H4 (cell line): ENCODE measurements around the gene PITPNM1. TPM values are rescaled to one million over a fixed set of nuclear protein-coding genes. Genes with fewer than 3 reads are reported as not detected.
A peak's percentile ranks its signal among the peaks of the same experiment; 100 is the strongest.
"Not testable (repeated sequence)": the region's sequence is repeated elsewhere in the genome, so short reads cannot be mapped to it uniquely, and the experiment has no call there.

Source experiments
- DNase-seq: peaks from one replicate; pipeline ENCODE4 v3.0.0-alpha.2; 2015; ENCODE audit warnings: low spot score
- total RNA-seq: library from RNA; depleted of rRNA; stranded (reverse); fragments of >200 nt; shearing (Covaris generic); gene quantifications from 2 replicates; pipeline ENCODE4 v1.2.3, GENCODE V29; 2014; rRNA removed

PITPNM1 gene
- 13.7 and 16.6 TPM in 2 replicates for total RNA-seq

GRCh38 chr11:67504950-67505581, at the start of gene PITPNM1:
Gene PITPNM1, minus strand, starts transcription at chr11:67505363. Its CDS starts 1,183 bp downstream, at chr11:67504180.
- DNase-seq: peak; percentile 30

GRCh38 chr11:67551697-67552096, 46.5 kb upstream of the PITPNM1 start:
- DNase-seq: not testable (repeated sequence)

GRCh38 chr11:67551127-67551526, 46.0 kb upstream of the PITPNM1 start:
- no peak for DNase-seq

DNA sequence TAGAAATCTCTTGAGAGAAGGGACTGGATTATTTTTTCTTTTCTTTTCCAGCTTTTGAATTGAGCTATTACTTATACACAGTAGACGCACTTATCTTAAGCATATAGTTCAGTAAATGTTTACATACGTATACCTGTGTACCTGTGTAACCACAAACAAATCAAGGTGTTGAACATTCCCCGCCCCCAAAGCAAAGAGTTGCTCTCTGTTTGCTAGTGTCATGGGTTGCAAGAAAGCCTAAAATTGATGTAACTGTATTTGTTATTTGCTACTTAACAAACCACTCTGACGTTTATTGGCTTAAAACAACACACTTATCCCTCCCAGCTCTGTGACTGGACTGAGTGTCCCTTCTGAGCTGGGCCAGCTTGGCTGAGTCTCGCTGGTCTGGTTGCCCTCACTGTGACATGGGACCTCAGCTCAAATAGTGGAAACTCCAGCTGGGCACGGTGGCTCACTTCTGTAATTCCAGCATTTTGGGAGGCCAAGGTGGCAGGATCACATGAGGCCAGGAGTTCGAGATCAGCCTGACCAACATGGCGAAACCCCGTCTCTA, 43.5 kb upstream of the PITPNM1 start:
- DNase-seq: no peak

DNA sequence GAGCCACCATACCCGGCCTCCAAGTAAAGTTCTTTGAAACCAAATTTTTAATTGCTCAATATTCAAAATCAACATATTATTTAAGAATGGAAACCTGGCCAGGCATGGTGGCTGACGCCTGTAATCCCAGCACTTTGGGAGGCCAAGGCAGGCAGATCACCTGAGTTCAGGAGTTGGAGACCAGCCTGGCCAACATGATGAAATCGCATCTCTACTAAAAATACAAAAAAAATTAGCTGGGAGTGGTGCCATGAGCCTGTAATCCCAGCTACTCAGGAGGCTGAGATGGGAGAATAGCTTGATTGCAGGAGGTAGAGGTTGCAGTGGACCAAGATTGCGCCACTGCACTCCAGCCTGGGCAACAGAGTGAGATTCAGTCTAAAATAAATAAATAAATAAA, 42.9 kb upstream of the PITPNM1 start:
- not testable (repeated sequence) for DNase-seq

GRCh38 chr11:67545280-67545679, 40.1 kb upstream of the PITPNM1 start:
- DNase-seq: no peak

DNA sequence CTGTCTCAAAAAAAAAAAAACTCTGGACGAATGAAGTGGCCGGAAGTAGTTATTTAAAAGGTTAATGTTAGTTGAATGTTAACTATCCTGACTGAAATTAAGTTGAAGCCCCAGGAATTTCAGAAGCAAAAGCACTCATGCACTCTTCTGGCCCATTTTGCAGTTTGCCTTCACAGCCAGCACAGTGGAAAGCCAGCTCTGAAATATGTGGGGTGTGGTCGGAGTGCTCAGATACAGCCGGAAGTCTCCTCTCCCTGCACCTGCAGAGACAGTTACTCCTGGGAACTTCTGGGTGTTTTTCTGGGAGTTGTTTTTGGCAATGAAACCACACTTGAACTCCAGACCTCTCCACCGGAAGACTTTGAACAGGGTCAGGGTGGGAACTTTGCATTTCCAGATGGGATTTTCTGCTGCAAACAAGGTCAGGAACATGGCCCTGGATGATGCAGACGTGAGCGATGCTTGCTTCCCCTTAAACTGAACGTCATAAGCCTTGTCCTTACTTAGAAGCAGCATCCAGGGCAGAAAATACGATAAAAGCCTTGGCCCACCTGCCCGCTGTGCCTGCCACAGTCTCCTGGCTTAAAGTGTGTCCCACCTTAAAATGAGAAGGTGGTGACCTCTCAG, 39.6 kb upstream of the PITPNM1 start:
- no peak for DNase-seq

DNA sequence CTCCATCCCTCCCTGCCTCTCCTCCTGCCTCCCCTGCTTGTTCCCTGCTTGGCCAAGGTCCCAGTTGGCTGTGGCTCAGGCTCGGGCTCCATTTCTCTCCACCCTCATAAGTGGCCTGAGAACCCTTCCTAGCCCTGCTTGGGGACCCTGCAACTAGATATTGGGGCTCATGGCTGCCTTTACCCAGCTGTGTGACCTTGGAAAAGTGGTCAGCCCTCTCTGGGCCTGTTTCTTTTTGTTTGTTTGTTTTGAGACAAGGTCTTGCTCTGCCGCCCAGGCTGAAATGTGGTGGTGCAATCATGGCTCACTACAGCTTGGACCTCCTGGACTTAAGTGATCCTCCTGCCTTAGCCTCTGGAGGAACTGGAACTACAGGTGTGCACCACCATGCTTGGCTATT, 38.4 kb upstream of the PITPNM1 start:
- DNase-seq: no peak

DNA sequence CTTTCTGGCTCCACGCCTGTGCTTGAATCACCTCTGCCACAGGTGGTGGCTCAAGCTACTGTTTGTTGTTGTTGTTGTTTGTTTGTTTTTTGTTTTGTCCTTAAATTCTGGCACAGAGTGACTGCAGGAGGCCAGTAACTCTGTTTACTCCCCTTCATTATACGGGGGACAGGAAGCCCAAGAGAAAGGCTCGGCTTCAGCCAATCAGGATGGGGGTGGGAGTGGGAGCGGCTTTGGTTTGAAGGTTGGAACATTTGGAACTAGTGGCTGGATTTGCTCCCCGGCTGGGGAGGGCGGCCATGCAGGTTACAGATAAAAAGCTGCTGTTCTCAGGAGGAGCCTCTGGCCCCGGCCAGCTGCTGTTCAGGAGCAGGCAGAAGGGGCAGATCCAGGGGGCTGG, 37.8 kb upstream of the PITPNM1 start:
- no peak for DNase-seq

DNA sequence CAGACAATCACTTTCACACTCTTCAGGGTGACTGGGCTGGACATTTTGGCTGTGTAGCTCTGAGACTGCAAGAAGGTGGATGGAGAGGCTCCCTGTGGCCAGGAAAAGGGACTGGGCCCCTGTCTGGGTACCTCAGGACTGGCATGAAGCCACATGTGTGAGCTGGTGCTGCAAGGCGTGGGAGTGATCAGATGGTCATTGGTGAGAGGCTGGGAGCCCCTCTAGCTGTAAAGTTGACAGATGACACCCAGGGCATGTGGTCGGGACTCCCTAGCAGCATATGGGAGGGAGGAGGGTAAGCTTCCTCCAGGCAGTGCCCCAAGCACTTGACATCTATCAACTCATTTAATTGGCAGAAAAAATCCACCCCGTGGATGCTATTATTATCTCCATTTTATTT, 37.0 kb upstream of the PITPNM1 start:
- DNase-seq: no peak

DNA sequence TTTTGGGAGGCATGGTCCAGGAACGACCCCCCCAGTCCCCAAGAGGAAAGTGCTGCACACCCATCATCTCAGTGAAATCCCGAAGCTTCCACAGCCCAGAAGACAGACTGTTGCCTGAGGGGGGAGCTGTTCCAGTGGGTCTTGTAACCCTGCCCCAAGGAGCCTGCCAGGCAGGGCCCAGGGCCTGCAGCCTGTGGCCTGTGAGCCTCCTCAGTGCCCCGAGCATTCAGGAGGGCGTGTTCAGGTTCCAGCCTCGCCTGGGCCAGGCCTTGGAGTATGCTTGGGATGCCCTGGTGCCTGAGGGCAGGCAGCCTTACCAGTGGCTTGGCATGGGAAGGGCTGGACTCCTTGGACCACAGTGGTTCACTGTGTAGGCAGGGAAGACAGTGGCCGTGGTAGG, 36.0 kb upstream of the PITPNM1 start:
- no peak for DNase-seq

GRCh38 chr11:67539550-67539949, 34.4 kb upstream of the PITPNM1 start:
- no peak for DNase-seq

GRCh38 chr11:67538823-67539505, 33.8 kb upstream of the PITPNM1 start:
- DNase-seq: no peak

DNA sequence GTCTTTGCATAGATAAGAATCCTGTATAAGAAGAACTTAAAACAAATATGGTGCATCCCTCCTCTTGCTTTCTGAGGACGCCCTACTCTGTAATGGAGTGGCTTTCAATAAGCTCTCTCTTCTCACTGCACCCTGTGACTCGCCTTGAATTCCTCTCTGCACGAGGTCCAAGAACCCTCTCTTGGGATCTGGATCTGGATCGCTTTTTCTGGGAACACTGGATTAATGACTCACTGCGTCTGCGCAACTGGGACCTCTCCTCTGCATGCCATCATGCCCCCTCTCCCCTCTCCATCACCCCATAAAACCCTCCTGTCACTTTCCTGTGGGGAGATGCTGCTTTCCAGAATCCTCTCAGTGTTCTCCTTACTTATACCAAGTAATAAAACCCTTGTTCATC, 33.1 kb upstream of the PITPNM1 start:
- no peak for DNase-seq

DNA sequence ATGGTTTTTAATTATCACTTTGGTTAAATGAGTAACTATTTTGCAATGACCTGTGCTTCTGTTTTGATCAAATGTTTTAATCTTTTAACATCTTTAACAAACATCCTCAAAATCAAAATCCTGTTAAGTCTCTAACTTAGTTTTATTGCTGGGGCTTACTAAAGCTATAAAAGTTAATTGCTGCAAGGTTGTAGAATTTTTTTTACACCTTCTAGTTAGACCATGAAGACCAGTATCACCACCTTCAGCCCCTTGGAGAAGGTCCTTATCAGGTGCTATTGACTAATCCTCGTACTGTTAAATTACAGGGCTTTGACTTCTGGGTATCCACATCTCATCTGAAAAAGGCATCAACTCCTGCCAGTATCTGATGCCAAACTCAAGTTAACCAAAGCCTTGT, 30.4 kb upstream of the PITPNM1 start:
- no peak for DNase-seq

DNA sequence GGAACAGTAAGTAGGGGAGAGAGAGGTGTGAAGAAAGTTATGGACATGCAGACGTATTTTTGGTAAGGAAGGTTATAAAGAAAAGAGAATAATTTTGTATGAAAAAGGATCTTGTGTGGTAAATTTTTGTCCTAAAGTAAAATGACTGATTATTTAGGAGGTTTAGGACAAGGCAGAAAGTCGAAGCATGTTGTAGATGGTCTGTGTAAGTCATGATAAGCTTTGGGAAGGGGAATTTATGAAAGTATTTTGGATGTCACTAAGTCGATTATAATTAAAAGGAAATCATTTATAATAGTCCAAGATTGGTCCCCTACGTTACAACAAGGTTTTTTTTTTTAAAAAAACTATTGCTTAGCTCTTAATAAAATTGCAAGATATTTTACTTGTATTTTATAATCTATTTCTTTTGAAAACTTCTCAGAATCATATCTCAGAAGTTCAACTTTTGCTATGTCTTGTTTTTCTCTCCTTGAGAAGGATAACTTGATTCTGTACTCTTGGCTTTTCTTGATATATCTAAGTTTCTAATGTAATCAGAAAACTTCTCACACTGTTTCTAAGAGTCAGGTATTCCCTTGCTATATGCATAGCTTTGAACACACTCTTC, 29.0 kb upstream of the PITPNM1 start:
- DNase-seq: no peak

DNA sequence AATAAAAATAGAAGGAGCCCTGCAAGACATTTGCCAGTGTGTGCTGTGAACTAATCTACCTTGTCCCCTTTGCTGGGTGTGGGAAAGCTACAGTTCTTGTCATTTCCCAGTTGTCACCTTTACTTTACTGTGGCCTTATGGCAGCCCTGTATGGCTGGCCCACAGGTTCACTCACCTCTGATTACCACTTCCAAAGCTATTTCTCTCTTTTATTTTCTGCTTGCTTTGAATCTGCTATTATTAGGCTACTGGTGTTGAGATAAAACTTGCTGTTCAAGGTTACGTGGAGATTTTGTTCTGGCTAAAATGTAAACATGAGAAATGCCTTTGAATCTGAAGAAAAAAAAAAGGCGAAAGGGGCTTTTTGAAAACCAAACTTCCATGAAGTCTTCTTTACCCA, 27.7 kb upstream of the PITPNM1 start:
- no peak for DNase-seq

DNA sequence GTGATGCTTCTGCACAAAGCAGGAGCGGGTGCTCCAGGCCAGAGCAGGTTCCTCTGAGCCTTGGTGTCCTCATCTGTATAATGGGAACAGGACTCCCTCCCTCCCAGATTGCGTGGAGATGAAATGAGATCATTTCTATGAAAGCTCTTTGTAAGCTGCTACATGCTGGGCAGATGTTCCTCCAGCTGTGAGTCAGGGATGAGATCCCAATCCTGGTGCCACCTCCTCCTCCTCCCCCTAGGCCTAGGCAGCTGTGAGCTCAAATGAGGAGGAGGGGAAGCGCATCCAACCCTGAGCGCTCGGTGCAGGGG, 25.1 kb upstream of the PITPNM1 start:
- no peak for DNase-seq

- DNase-seq: no peak
These were observed 23.2 kb upstream of the PITPNM1 start for GRCh38 chr11:67528376-67528775.

GRCh38 chr11:67525275-67525976, 20.3 kb upstream of the PITPNM1 start:
- DNase-seq: no peak

DNA sequence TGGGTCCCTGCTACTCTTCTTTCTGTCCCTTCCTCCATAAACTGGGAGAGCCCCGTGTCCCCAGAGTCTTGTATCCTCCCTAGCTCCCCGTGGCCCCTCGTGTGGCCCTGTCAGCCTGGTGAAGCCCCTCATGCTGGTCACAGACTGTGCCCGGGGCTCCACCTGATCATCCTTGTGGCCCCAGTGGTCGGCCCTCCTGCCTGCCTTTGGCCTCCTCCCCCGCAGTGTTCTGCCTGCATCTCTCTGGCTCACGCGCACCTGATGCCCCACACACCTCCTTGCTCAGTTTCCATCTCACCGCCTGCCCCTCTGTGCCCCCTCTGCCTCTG, 19.3 kb upstream of the PITPNM1 start:
- no peak for DNase-seq
